Epithelial cell of prostate (primary cell): ENCODE results near the gene ANKRD11.
"Not testable (repeated sequence)": the region's sequence is repeated elsewhere in the genome, so short reads cannot be mapped to it uniquely, and the experiment has no call there.

Source experiments
- DNase-seq: peaks from one replicate; pipeline ENCODE4 v3.0.0-alpha.2; 2011; ENCODE audit warnings: low read depth, low spot score
- H3K27ac ChIP-seq: fragments of 450-650 bp; 2 replicates; pipeline ENCODE4 v1.5.1; 2017; ENCODE audit warnings: mild to moderate bottlenecking

Gene ANKRD11

GRCh38 chr16:89454378-89455125 is 35.8 kb downstream of the ANKRD11 start:
- not testable (repeated sequence) for H3K27ac ChIP-seq

DNA sequence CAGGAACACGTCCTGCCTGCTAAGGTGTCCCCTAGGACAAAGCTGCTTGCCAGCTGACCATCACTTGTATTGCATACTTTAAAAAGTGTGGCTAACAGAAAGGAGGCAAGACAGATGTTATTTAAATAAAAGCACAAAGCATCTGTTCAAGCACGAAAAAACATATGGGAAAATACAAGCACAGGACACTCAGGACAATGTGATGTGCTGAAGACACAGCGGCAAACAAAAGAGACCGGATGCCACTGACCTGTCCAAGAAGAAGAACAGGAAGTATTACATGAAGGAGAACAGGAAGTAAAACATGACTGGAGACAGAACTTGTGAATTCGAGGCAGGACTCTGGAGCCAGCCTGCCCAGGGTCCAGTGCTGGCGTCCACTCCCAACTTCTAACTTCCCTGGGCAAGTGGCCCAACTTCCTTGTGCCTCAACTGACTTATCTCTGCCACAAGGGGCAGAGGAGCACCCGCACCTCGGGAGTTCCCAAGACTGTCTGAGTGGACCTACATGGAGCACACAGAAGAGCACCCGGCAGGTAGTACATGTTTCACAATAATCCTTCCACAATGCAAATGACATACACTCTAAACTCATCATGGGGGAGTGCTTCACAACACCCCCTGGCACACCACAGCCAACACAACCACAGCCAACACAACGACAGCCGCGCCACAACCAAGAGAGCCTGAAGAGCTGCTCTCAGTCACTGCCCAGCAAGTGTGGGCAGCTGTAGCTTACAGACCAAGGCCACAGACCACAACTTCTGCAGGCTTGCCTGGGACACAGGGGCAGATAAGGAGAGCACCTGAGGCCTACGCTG is 36.6 kb downstream of the ANKRD11 start:
- no peak overlapping the region for H3K27ac ChIP-seq
- DNase-seq = no peak

More at GRCh38 chr16:89454378-89455125, 35.8 kb downstream of the ANKRD11 start:
- DNase-seq = not testable (repeated sequence)

DNA sequence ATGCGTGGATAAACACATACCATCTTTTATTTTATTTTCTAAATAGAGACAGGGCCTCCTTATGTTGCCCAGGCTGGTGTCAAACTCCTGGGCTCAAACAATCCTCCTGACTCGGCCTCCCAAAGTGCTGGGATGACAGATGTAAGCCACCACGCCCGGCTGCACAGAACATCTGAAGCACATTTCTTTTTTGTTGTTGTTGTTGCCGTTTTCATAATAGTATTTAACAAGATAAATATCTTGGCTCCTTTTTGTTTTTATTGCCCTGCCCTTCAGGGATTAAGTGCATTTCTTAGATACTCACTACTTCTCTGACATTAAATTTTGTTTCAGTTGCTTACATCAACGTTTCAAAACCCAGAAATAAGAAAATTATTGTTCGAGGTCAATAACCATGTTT is 37.4 kb downstream of the ANKRD11 start:
- no peak overlapping the region for H3K27ac ChIP-seq

GRCh38 chr16:89452241-89452640 is 38.1 kb downstream of the ANKRD11 start:
- no peak for DNase-seq
- no peak overlapping the region for H3K27ac ChIP-seq

More for the DNA sequence above, 37.4 kb downstream of the ANKRD11 start:
- no peak for DNase-seq

DNA sequence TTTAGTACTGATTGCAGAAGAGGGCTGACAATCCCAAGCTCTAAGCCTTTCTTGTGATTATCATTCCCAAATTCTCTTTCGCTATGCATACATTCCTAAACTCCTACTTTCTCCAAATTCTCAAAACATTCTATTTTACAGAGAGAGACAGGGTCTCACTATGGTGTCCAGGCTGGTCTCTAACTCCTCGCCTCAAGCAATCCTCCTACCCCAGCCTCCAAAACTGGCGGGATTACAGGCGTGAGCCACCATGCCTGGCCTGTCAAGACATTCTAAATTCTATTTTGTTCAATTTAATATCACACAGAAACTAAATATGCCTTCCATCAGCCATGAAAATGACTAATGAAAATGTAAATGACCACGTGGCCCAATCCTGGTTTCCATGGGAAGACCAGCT is 39.8 kb downstream of the ANKRD11 start:
- peak overlapping the region; percentile 54 for H3K27ac ChIP-seq
- DNase-seq = no peak

DNA sequence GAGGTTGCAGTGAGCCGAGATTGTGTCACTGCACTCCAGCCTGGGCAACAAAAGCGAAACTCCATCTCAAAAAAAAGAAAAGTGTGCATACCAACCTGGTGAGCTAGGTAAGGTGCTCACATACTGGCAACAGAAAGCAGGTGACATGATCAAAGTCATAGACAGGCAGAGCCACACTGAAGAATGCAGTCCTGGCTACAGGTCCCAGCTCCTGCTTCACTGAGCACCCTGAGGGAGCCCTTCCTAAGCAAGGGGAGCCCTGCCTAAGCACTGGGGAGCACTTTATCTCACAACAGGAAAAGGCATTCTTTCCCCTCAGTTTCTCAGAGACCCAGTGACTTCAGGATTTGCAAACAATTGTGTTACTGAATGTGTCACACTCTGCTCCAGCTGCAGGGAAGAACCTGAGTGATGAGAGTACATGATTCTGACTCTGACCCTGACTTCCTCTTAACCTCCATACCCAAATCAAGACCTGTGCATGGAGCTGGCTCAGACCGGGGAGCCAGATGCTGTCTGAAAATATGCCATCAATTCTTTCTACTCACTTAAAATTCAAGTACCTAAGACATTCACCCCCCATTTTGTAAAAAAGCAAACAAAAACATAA is 40.5 kb downstream of the ANKRD11 start:
- DNase-seq = no peak
- H3K27ac ChIP-seq = peak overlapping the region; percentile 54

DNA sequence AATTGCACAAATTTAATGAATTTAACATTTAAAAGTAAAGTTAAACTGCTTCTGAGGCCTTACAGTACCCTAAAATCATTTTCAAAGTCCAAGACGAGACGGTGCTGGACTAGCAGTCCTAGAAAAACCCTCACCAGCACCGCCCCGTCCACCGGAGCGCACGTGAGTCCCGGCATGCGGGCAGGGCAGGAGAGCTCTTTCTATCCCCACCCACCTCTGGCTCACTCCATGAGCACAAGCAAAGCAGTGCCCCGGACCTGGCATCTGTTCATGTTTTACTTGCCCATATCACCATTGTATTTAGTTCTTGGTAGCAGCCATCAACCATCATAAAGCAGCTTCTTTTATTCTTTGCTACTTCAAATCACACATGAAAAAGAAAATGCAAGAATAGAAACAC is 41.7 kb downstream of the ANKRD11 start:
- DNase-seq = no peak
- H3K27ac ChIP-seq = peak overlapping the region; percentile 54

DNA sequence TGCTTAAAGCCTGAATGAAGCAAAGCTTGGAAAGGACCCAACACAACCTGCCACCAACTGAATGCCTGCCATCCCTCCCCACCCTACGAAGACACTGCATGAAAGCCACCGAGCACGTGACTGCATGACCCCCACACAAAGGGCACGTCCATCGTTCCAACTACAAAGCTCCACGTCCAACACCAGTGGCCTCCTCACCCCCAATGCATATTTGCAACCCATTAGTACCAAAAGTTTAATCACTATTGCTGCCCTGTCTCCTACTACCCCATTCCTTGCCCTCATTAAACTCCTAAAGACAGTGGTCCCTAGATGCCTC is 43.4 kb downstream of the ANKRD11 start:
- no peak overlapping the region for H3K27ac ChIP-seq
- no peak for DNase-seq

DNA sequence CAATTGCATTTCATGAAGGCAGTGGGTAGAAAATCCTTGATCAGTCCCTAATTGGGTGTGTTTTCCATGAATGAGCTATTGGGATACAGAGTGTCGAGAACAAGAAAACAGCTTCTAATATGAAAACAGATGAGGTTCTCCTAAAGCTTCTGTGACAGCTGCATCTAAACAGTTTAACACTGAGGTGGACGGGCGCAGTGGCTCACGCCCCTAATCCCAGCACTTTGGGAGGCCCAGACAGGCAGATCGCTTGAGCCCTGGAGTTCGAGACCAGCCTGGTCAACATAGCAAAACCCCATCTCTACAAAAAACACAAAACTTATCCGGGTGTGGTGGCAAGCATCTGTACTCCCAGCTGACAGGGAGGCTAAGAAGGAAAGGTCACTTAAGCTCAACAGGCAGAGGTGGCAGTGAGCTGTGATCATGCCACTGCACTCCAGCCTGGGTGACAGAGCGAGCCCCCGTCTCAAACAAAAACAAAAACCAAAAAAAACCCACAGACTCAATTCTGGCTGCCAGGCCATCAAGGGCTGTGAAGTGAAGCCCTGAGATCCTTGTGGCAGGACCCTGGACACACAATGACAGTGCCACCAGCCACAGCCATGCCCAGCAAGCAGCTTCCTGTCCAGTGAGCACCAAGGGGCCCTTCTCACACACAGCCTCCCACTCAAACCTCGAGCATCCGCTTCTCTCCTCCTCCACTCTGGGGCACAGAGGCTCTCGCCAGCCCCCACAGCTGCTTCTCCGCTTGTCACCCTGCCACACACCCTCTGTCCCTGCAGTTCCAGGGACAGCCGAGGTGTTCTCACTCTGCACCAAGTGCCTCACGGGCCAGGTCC is 44.0 kb downstream of the ANKRD11 start:
- H3K27ac ChIP-seq = no peak overlapping the region
- DNase-seq = no peak

GRCh38 chr16:89445166-89445565 is 45.2 kb downstream of the ANKRD11 start:
- no peak for DNase-seq
- H3K27ac ChIP-seq = peak overlapping the region; percentile 95

- no peak for DNase-seq
- H3K27ac ChIP-seq = peak overlapping the region; percentile 95
These were observed 45.6 kb downstream of the ANKRD11 start for GRCh38 chr16:89444728-89445127.

DNA sequence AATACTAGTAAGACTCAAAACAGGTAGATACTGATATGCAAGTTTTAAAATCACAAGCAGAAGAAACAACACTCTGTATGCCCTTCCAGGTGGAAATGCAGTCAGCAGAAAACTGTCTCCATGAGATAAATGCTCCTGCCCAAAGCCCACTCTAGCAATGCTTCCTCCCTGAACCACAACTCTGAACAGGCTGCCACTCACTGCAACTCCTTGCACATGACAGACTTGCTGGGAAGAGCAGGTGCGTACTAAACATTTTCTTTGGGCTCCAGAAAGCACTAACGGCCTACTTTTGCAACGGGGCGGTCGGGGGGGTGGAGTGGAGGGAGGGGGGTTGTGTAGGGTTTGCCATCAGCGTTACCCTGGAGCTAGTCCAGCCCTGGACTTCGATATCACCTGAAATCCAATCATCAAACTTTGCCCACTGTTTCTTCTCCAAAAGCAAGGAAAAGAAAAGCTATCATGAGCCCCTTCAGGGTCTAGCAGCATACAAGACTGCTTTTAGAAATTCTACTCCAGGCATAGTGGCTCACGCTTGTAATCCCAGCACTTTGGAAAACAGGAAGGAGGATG is 46.1 kb downstream of the ANKRD11 start:
- H3K27ac ChIP-seq = peak overlapping the region; percentile 95
- no peak for DNase-seq

DNA sequence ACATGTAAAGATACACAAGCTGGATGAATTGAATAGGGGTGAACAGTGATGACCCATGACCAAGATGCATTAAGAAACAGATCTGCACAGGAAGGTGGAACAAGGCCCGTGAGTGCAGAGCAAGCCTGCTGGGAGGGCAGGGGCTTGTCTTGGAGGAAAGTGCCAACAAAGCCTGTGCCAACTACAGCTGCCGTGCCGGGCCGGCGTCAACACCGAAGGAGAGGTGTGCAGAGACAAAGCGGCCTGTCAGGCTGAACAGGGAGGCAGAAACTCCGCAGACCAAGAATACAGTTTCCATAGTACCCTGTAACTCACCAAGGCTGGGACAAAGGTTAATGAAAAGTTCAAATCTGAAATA is 46.7 kb downstream of the ANKRD11 start:
- peak overlapping the region; percentile 95 for H3K27ac ChIP-seq
- no peak for DNase-seq

- peak; percentile 88 for DNase-seq
- H3K27ac ChIP-seq = peak overlapping the region; percentile 95
These were observed 47.2 kb downstream of the ANKRD11 start for GRCh38 chr16:89442990-89443726.

GRCh38 chr16:89442588-89442987 is 47.8 kb downstream of the ANKRD11 start:
- DNase-seq = no peak
- peak overlapping the region; percentile 95 for H3K27ac ChIP-seq

- H3K27ac ChIP-seq = no peak overlapping the region
- DNase-seq = no peak
These were observed 50.7 kb downstream of the ANKRD11 start for GRCh38 chr16:89439659-89440058.

DNA sequence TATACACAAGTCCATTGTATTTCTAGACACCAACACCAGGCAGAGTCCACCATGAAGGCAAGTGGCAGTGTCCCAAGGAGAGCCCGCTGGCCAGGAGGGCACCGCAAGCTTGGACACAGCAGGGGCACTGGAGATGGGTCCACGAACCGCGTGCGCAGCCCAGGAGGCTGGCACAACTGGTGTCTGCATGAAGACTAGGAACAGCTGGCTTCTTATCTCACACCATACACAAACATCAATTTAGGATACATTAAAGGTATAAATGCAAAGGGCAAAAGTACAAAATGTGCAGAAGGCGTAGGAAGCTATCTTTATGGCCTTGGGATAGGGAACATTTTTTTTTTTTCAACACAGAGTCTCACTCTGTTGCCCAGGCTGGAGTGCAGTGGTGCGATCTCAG is 52.4 kb downstream of the ANKRD11 start:
- H3K27ac ChIP-seq = no peak overlapping the region
- DNase-seq = no peak

GRCh38 chr16:89437251-89437987 is 52.9 kb downstream of the ANKRD11 start:
- no peak overlapping the region for H3K27ac ChIP-seq
- DNase-seq = no peak

- H3K27ac ChIP-seq = no peak overlapping the region
- no peak for DNase-seq
These were observed 54.0 kb downstream of the ANKRD11 start for GRCh38 chr16:89436366-89436765.
